NCI-H2171 (cell line): ENCODE measurements around the gene FOXL3.
"Not testable (repeated sequence)": the region's sequence is repeated elsewhere in the genome, so short reads cannot be mapped to it uniquely, and the experiment has no call there.

ENCODE experiments used
- DNase-seq: peaks from one replicate; lab custom pipeline; 2025; lab: John Stamatoyannopoulos, UW

The FOXL3 gene

DNA sequence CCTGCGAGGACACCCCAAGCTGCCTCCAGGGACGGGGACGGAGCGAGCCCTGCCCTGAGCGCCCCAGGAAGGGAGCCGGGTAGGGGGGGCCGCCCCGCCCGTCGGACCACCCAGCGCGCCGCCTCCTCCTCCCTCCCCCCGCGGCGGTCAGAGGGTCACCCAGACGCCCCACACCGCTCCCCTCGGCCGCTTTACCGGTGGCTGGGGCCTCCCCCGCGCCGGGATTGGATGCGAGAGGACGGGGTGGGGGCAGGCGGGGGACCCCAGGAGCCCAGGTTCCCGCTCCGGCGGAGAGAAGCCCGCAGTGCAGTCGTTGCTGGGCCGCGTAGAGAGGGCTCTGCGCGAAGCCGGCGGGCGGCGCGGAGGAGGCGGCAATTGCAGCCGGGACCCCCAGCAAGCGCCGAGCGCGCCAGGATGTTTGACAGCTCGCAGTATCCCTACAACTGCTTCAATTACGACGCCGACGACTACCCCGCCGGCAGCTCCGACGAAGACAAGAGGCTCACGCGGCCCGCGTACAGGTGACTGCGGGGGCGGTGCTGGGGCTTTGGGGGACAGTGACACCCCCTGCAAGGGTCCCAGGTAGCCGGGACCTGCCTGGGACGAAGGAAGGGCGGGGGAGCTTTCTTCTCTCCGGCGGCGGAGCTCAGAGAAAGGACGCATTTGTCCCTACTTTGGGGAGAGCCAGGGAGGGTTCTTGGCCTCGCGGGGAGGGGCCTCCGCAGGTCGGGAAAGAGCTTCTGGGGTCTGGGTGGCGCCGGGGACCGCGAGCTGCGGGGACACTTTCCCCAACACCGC, at the start of gene FOXL3:
Gene FOXL3, plus strand, starts transcription at position 415 of the 798 bp plus-strand sequence. Its CDS starts 0 bp downstream, at position 415.
- no peak for DNase-seq

DNA sequence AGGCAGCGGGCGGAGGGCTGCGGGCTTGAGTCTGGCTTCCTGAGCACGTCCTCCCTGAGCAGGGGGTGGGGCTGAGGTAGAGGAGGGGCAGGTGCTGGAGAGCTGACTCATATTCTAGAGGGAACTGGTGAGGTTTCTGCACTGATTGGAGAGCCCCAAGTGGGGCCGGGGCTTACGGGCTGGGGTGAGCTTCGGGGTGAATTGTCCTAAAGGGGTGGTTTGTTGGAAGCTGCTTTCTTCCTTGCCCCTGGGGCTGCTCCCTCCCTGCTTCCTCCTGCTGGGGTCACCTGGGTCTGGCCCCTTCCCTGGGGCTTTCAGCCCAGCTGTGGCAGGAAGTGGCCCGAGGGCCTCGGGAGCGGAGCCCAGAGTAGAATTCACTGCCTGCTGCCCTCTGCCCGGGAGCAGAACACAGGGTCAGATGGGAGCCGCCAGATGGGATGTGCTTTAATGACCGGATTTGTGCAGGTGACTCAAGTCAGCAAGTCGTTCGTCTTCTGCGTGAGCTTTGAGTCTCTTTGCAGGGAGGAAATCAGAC, 49.0 kb upstream of the FOXL3 start:
- no peak for DNase-seq

DNA sequence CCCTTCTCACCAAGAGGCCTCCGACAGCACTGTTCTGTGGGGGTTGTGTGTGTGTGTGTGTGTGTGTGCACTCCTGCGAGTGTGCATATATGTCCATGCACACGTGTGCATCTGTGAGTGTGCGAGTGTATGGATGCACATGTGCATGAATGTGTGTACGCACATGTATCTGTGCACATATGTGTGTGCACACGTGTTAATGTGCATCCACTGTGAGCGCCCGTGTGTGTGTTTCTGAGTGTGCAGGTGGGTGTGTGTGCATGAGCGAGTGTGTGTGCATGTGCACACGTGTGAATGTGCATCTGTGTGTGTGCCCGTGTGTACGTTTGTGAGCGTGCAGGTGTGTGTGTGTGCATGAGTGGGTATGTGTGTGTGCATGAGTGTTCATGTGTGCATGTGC, 48.5 kb upstream of the FOXL3 start:
- DNase-seq, result no peak

DNA sequence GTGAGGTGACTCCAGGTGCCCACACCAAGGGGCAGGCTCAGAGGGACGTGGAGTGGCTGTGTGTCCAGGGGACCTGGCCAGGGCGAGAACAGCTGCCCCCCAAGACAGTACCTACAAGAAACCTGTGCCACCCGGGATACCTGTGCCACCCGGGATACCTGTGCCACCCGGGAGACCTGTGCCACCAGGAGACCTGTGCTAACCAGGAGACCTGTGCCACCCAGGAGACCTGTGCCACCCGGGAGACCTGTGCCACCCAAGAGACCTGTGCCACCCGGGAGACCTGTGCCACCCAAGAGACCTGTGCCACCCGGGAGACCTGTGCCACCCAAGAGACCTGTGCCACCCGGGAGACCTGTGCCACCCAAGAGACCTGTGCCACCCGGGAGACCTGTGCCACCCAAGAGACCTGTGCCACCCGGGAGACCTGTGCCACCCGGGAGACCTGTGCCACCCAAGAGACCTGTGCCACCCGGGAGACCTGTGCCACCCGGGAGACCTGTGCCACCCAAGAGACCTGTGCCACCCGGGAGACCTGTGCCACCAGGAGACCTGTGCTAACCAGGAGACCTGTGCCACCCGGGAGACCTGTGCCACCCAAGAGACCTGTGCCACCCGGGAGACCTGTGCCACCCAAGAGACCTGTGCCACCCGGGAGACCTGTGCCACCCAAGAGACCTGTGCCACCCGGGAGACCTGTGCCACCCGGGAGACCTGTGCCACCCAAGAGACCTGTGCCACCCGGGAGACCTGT, 47.0 kb upstream of the FOXL3 start:
- not testable (repeated sequence) for DNase-seq

DNA sequence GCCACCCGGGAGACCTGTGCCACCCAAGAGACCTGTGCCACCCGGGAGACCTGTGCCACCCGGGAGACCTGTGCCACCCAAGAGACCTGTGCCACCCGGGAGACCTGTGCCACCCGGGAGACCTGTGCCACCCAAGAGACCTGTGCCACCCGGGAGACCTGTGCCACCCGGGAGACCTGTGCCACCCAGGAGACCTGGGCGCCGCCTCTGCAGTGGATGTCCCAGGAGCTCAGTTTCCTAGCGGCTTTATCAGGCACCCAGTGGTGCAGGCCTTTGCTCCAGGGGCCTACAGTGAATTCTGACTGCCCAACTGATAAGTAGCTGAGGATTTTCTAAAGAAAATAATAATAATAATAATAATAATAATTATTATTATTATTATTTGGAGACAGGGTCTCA, 46.4 kb upstream of the FOXL3 start:
- not testable (repeated sequence) for DNase-seq

DNA sequence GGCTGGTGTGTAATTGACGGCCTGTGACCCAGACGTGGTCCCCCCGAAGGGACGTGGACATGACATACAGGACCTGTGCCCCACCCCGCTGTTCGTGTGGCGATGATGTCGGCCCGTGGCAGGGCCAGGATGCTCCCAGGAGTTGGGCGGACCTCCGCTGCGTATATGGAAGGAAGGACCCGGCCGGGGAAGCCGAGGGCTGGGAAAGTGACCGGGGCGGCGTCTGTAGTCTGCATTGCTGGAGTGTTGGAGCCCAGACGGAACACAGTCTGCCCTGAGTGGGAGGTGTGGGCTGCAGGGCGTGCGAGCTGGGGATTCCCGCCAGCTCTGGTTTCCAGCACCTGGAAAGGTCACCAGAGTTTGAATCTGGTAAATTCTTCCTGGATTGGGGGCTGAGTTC, 45.0 kb upstream of the FOXL3 start:
- DNase-seq, result no peak

DNA sequence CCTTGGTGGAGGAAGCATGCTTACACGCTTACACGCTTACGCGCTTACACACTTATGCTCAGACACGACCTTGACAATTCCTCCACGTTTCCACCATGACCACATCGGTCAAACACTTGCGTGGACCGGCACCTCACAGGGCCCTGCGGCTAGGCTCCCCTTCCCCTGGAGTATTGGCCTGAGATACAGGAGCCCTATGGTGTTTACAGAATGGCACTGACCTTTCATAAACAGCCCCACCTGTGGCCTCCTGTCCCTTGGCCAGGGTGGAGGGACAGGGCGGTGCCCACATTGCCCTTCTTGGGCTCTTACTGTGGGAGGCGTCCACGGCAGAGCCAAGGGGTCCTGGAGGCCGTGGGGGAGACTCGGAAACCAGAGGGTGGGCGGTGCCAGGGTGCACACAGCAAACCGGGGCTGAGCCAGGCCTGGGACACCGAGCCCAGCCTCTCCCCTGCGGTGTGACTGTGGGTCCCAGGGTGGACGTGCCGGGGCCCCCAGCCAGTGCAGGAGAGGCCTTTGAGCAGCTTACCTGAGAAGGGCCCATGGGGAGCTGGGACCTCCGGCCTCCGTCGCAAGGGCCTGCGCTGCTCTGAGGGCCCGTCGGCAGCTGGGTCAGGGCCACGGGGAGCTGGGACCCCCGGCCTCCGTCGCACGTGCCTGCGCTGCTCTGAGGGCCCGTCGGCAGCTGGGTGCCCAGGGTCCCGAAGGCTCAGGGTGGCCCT, 44.2 kb upstream of the FOXL3 start:
- no peak for DNase-seq

DNA sequence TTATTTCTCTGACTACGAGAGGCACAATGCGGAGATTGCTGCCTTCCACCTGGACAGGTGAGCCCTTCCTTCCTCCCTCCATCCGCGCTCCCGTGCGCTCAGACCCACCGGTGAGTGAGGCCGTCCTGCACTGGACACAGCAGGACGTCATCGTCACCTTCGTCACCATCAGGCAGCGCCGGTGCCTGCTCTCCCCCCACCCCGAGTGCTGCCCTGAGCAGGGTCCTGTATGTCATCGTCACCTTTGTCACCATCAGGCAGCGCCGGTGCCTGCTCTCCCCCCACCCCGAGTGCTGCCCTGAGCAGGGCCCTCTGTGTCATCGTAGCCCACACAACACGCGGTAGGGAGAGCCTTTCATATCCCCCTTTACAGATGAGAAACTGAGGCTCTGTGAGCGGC, 43.5 kb upstream of the FOXL3 start:
- no peak for DNase-seq

DNA sequence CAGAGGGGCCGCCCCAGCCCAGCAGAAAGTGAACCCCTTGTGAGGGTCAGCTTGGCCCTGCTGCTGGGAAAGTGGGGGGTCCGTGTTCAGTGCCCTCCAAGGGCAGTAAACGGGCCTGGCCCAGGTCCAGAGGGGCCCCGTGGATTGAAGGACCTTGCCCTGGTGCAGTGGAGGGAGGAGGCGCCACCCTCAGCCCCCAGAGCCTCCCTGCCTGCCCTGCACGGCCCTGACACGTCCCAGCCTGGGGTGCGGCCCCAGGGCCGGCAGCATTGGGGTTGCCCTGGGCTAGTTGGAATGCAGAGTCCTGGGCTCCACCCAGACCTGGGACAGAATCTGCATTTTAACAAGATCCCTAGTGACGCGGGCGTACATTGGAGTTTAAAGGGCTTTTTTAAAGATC, 42.8 kb upstream of the FOXL3 start:
- DNase-seq, result no peak

DNA sequence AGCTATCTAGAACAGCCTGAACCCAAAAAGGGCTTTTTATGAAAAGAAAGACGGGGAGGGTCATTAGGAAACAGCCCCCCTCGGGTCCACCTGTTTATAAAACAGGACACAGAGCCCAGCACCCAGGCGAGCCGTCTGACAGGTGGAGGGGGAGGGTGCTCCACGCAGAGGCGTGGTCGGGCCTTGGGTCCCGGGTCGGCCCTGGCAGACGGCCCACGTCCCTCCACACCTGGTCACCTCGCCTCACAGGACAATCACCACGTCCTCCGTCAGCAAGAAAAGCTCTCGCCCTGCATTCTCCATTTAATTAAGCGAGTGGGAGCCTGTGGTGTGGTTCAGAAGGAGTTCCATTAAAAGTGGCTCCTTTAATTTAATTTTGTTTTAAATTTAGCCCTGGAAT, 42.3 kb upstream of the FOXL3 start:
- DNase-seq, result no peak

DNA sequence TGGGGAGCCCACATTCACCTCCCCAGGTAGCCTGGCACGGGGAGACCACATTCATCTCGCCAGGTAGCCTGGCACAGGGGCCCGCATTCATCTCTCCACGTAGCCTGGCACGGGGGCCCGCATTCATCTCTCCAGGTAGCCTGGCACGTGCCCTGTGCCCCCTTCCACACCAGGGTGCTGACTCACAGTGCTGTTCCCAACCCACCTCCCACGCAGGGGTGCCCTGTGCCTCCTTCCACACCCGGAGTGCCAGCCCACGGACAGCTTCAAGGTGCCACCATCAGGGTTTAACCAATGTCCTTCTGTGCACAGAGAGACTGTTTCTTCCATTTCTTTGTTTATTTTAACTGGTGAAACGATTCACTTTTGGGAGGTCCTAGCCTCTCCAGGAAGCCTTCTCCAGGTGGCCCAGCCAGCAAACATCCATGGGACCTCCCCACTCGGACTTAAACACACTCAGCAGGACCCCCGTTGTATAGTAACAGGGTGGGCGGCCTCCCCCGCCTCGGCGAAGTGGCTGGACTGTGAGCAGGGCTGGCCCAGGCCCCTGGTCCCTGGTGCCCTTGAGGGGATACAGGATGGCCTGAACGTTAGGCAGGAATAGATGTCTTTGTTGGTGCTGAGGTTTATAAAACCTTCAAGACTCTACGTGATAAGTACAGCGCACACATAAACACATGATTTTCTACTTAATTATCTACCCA, 41.1 kb upstream of the FOXL3 start:
- DNase-seq, result no peak

DNA sequence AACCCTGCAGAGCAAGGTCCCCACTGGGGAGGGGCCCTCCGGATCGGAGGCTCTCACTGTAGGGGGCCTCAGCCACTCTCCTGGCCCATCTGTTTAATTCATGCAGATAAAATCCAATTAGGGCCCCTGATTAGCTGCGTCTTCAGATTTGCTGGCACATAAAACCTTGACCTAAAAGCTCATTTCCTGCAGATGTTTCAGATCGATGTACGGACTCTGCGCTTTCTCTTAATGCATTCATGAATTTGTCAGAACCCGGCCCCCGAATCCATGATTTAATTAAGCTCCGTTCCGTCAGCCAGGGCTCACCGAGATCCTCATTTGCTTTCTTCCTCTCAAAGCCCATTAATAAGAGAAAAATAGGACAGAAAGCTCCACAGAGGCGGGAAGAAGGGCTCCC, 40.0 kb upstream of the FOXL3 start:
- no peak for DNase-seq

DNA sequence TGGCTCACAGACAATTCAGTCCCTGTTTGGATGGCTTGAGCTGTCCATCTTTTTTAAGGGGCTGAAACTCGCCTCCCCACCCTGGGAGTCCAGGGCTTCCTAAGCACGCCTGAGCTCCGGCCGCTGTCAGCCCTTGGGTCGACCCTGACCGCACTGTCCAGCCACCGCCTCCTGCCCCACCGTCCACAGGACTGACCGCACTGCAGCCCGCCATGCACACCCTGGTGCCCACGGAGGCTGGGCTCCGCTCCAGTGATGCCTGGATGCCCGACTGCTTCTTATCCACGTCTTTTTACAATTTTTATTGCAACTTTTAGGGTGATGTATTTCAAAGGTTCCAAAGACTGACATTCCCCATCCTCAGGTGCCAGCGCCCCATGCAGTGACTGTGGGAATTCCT, 39.4 kb upstream of the FOXL3 start:
- no peak for DNase-seq

DNA sequence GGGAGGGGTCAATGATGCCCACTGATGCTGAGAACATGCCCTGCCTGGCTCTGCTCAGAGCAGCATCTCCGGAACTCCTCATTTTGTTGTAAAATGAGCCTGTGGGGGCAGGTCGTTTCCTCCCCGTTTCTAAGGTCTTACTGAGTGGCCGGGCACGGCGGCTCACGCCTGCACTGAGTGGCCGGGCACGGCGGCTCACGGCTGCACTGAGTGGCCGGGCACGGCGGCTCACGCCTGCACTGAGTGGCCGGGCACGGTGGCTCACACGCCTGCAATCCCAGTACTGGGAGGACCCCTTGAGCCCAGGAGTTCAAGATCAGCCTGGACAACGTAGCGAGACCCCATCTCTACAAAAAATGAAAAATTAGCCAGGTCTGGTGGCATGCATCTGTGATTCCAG, 39.0 kb upstream of the FOXL3 start:
- DNase-seq, result no peak

DNA sequence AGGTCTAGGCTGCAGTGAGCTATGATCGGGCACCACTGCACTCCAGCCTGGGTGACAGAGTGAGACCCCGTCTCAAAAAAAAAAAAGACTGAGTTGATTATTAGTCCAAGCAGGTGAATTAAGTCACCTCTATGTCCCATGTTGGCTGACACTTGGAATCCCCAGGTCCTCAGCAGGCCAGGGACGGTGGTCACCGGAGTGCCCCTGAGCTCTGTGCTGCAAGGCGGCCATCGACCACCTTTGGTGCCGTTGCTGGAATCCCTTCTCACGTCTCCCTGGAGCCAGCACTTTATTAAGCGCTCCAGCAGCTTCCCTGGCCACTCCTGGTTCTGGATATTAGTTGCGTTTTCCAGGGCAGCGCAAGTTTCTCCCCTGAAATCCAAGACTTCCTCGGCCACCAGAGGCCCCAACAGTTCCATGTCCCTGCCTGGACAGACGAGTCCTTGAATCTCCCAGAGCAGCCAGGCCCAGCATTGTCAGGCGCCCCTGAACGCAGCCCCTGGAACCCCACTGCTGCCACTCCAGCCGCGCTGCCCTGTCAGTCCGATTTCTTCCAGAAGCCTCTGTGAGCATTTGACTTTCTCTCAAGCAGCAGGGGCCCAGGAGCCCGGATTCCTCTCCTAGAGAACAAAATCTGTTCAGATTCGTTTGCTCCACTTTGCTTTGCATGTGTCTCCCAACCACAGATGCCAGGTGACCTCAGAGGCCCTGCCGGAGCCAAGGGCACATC, 38.4 kb upstream of the FOXL3 start:
- no peak for DNase-seq

DNA sequence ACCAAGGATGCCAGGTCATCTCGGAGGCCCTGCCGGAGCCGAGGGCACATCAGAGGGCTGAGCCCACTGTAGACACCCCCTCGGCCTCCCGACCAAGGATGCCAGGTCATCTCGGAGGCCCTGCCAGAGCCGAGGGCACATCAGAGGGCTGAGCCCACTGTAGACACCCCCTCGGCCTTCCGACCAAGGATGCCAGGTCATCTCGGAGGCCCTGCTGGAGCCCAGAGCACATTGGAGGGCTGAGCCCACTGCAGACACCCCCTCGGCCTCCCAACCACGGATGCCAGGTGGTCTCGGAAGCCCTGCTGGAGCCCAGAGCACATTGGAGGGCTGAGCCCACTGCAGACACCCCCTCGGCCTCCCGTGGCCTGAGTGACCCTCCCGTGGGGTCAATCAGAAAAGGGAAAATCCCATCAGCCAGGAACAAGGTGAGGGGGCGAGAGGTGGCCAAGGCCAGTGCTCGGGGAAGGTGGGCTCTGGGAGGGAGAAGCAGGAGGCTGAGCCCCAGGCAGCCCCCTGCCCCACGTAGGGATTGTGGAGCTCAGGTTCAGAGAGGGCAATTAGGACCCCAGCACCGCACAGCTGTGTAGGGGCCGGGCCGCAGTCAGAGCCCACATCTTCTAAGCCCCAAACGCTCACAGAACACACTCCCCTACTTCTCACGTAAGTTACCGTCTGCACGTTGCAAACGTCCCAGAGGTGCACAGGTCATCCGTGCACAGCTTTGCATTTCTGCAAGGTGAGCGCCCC, 37.6 kb upstream of the FOXL3 start:
- no peak for DNase-seq

DNA sequence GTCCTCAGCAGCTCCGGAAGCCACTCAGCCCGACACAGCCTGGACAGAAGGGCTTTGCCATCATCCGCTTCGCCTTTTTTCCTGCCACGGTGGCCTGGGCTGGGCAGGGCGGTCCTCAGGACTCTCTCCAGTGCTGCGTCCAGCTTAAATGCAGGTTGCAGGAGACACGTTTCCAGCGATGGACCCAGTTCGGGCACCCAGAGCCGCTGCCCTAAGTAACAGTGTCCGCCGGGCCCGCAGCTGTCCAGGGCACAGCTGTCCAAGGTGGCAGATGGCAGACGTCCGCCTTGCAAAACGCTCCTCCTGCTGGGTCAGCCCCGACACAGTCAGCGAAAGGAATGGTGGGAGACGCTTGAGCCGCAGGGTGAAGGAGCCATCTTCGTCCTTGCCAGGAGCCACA, 37.0 kb upstream of the FOXL3 start:
- DNase-seq, result no peak

DNA sequence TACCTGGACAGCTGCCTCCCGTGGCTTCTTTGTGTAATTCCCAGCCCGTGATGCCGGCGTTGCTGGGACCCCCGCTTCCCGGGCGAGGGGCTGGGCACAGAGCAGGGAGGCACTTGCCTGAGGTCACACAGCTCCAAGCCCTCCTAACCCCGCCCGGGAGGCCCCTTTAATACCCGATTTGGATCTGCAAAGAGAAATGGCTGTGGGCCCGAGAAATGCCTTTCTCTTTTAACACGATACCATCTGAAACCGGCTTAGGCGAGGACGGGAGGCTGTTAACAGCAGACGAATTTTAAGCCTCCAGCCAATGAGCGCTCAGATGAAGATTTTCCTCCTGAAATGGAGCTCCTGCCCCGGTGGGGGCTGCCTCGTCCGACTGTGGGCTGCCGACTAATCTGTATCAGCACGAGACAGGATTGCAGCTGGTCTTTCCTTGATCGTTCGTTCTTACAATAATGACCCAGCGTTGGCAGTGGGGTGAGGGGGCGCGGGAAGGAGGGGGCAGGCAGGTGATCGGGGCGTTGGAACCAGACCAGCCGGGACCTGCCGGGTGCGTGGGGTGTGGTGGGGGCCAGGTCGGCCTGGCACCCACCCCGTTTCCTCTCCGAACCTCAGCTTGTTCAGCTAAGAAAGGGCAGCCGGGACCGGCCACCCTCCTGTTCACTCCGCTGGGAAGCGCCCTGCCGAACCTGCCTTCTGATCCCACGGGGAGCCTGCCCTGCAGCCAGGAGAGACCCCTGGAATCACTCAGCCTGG, 36.2 kb upstream of the FOXL3 start:
- DNase-seq, result no peak

DNA sequence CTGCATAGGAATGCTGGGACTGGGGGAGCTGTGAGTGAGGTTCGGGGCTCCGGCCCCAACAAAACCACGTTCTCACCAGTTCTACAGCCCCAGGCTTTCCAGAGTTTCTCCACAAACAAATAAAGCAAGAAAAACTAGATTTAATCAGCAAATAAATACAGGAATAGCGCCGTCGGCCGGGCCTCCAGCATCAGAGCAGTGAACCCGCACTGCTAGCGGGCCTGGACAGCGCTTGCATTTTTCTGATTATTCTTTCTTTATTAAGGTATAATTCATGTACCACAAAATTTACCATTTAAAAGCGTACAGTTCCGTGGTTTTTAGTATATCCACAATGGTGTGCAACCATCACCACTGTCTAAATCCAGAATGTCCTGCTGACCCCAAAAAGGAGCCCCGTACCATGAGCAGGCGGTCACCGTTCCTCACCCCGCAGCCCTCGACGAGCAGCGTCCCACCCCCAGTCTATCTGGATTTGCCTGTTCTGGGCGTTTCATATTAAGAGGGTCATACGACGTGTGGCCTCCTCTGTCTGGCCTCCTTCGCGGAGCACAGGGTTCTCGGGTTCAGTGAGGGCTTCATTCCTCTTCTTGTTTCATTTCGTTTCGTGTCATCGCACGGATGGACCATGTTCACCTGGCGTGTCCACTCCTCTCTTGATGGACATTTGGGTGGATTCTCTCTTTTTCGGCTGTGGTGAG, 35.5 kb upstream of the FOXL3 start:
- DNase-seq, result no peak
